GM04504 (cell line): ENCODE data around the gene PDLIM5.

Experiments used
- DNase-seq: peaks from one replicate; pipeline ENCODE4 v3.0.0-alpha.2; 2012; ENCODE audit warnings: low read depth

PDLIM5 gene

DNA sequence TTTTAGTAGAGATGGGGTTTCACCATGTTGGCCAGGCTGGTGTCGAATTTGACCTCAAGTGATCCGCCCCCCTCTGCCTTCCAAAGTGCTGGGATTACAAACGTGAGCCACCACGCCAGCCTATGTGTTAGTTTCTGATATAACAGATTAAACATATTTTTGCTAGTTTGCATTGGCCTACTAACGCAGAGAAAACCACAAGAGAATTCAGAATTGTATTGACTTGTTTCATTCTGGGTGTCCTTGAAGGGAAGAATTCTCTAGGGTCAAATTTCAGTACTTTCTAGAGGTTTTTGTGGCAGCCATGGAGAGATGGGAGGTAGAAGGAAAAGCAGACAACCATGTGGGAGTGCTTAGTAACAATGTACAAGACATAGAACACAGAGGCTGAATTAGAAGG, 259.9 kb downstream of the PDLIM5 start:
- no peak for DNase-seq

DNA sequence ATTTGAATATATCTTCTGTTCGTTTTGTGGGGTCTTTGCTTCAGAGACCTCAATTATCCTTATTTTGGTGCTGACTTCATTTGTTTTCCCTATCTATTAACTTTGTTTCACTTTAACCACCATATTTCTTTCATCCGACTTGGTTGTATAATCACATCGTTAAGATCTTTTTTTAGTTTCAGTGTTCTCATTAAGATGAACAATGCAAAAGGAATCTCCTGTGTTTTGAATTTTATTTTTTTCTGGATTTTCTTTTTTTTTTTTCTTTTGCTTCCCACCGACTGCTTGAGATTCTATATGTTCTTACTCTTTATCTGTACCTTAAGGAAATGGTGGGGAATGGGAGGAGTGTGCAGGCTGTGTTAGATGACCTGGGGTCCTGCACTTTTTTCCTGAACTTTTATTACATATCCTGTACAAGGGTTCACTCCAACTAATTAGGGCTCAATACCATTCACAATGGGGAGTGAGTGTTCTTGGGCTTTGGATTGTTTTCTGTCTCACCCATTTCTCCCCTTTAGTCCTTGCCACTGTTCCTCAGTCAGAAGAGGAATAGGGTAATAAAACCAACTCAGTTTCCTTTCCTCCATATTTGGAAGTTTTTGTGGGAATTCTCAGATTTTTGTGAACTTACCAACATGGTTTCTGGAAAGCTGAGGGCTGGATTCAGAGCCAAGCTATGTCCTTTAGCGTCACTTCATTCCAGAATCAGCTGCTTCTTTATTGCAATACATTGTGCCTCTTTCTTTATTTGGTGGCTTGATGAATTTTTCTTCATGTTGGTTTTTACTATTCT, 262.8 kb downstream of the PDLIM5 start:
- peak; percentile 87 for DNase-seq

- no peak for DNase-seq
These were observed 264.0 kb downstream of the PDLIM5 start for GRCh38 chr4:94715726-94716125.
